HG03196 (cell line): ENCODE results near the gene CFLAR.
"Not testable (repeated sequence)": the region's sequence is repeated elsewhere in the genome, so short reads cannot be mapped to it uniquely, and the experiment has no call there.

ENCODE experiments used
- ATAC-seq: cut with Tn5 transposase; IDR thresholded peaks from one replicate; pipeline ENCODE4 v1.9.1; 2021; ENCODE audit not compliant: unreplicated experiment

Gene CFLAR

DNA sequence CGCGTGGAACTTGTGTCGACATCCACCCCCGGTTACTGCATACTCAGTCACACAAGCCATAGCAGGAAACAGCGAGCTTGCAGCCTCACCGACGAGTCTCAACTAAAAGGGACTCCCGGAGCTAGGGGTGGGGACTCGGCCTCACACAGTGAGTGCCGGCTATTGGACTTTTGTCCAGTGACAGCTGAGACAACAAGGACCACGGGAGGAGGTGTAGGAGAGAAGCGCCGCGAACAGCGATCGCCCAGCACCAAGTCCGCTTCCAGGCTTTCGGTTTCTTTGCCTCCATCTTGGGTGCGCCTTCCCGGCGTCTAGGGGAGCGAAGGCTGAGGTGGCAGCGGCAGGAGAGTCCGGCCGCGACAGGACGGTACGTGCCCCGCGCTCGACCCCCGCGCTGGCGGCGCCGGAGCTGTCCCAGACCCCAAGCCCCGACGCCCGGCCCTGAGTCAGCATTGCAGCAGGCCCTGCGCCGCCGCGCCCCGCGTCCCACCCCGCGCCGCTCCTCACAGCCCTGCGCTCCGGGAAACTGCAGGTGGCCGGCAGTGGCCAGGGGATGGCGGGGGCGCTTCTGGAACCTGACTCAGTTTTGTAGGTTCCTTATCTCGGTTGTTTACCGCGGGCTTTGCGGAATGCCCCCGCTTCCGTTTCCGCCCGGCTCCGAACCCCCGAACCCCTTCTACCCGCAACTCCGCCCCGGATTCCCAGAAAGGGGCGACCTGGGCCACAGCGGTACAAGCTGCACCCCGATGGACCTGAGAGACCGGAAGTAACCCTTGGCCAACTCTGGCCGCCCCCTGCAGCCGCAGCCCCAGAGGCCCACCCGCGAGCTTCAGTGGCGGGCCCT, at the start of gene CFLAR:
Gene CFLAR, plus strand, starts transcription at position 50 of the 844 bp plus-strand sequence. CDS start 13,702 bp downstream, outside the sequence.
- peak; percentile 35 for ATAC-seq

DNA sequence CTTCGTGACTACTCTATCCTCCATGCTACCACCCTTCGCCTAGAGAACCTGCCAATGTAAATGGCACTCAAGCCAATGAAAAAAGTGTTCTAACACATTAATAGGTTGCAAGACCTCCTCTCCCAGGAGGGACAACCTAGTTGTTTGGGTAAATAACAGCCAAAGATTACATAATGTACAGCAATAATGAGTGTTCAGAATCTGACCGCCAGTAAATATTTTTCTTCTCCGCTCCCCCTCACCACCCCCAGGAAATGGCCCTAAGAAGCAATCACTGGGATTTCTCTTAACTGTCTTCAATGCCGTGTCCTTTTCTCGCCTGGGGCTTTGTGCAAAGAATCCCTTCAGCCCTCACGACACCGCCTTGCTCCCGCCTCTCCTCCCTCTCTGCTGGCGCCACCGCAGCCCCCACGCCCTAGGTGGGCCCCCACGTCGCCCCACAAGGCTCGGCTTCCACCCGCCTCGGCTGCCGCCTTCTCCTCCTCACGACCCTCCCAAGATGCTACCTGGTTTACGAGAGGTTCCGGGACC, 45.0 kb upstream of the CFLAR start:
- ATAC-seq = peak; percentile 28

DNA sequence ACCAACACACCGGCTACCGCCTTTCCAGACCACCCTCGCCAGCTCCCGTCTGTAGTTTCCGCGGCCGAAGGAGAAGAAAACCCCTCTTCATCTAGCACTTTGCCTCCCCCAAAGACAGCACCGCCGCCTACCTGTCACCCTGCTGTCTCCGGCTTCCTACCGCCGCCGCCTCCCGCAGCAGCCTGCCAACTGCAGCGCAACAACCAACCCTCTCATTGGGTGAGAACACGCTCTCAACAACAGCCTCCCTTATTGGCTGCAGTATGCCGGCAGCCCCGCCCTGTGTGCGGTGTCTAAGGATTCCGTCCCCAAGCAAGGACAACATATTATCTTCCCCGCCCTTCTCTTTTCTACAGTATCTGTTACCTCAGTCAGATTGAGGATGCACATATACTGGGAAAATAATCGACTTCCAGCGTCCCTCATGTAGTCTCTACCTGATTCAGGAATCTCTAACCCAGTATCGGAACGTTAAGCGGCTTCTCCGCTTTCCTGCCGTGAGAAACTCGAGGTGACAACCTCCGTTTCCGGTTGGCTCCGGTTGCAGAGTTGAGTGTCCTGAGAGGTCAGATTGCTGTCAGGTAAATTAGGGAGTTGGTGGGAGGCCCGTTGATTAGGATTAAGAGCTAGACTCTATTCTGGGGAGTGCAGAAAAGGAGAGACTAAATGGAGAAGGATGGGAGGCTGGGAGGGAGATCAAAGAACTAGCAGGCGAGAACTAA, 44.3 kb upstream of the CFLAR start, which contains the start of the genes HYCC2 and NDUFB3:
Gene HYCC2, minus strand, starts transcription at position 193 of the 722 bp plus-strand sequence. CDS start 47,662 bp downstream, outside the sequence.
Gene NDUFB3, plus strand, starts transcription at position 523 of the 722 bp plus-strand sequence. CDS start 6,882 bp downstream, outside the sequence.
- peak; percentile 98 for ATAC-seq

DNA sequence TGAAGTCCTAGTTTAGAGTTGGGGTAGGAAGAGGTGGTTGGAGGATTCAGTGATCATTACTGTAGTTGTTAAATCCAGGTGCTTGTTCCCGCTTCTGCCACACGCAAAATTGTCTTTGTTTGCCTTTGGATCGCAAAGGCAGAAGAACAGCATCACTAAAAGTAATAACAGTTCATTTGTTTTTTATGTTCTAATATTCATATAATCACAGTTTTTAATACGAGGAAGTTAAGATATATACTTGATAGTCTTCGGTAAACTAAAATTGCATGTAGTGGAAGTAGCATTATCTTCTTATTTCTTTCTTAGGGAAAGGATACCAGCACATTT, 43.8 kb upstream of the CFLAR start:
- ATAC-seq = no peak

DNA sequence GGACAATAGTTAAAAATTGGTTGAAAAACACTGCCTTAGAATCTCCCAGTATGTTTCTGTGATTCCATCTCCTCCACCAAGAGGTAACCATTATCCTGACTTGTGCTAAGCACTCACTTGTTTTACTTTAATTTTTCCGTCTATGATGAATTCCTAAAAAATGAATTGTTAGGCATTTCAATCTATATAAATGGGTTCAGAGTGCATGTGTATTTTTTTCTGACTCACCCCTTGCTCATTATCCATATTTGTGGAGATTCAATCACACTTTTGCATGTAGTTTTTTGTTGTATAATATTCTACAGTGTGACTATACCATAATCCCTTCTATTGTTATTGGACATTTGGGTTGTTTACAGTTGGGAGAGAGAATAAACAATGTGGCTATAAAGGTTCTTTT, 42.9 kb upstream of the CFLAR start:
- ATAC-seq = no peak

DNA sequence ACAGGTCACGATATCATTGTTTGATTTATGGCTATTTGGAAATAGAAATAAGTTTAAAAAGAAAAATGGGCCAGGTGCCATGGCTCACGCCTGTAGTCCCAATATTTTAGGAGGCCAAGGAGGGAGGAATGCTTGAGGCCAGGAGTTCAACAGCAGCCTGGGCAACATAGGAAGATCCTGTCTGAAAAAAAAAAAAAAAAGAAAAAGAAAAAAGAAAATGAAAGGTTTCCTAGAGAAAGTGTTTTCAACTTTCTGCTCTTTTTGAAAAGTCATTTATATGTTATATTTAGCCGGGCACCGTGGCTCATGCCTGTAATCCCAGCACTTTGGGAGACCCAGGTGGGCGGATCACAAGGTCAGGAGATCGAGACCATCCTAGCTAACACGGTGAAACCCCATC, 41.0 kb upstream of the CFLAR start:
- no peak for ATAC-seq

DNA sequence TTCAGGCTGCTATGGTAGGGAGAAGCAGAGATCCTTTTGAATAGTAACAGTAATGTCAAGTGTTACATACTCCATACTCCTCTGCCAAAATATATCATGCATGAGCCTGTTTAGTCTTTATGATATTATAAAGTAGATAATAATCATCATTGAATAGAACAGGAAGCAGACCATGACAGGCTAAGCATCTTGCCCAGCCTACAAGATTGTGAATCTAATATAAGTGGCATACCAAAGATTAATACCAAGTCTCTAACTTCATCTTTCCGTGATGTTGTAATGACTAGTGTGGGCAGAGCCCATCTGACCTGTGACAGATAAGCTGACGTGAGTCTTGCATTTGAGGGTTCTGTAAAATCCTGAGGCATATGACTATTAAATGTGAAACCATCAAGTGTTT, 31.1 kb upstream of the CFLAR start:
- ATAC-seq = no peak

DNA sequence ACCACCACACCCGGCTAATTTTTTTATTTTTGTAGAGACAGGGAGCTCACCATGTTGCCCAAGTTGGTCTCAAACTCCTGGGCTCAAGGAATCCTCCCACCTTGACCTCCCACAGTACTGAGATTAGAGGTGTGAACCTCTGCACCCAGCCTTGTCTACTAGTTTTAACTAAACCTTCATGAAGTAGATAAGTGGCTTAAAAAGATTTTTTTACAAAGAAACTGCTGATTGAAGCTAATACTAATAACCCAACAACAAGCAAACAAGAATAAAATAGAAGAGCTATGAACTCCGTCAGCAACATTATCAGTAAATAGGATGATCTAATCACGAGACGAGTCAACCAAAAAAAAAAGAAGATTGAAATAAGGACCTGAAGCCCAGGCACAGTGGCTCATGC, 25.4 kb upstream of the CFLAR start:
- no peak for ATAC-seq

DNA sequence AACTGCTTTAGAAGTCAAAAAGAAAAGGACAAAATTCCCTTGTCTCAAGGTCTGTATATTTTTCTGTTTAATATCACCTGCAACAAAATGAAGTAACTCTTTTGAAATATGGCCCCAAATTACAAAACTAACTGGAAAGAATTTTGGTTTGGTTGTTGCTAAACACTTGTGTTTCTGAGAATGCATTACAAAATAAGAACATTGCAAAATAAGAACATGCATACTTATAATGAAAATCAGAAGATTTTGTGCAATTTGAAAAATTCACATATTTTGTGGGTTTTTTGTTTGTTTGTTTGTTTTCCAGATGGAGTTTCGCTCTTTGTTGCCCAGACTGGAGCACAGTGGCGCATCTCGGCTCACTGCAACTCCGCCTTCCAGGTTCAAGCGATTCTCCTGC, 22.4 kb upstream of the CFLAR start:
- no peak for ATAC-seq

DNA sequence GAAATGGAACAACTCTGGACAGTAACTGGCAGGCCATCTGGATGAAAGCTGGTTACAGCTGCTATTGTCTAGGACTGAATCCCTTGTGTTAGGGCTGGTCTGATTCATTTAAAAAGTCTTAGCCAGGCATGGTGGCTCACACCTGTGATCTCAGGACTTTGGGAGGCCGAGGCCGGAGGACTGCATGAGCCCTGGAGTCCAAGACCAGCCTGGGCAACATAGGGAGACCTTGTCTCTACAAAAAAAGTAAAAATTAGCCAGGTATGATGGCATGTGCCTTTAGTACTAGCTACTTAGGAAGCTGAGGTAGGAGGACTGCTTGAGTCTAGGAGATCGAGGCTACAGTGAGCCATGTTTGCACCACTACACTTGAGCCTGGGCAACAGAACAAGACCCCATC, 15.5 kb upstream of the CFLAR start:
- ATAC-seq = no peak

DNA sequence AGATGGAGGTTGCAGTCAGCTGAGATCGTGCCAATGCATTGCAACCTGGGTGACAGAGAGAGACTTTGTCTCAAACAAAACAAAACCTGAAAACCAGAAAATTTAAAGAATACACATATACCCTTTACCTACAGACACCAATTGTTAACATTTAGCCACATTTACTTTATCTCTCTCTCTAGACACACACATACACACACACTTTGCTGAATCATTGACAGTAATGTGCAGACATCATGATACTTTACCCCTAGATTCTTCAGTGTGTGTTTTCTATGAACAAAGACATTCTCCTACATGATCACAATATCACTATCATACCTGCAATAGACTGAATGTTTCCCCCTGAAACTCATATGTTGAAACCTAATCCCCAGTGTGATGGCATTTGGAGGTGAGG, 10.2 kb upstream of the CFLAR start:
- no peak for ATAC-seq

DNA sequence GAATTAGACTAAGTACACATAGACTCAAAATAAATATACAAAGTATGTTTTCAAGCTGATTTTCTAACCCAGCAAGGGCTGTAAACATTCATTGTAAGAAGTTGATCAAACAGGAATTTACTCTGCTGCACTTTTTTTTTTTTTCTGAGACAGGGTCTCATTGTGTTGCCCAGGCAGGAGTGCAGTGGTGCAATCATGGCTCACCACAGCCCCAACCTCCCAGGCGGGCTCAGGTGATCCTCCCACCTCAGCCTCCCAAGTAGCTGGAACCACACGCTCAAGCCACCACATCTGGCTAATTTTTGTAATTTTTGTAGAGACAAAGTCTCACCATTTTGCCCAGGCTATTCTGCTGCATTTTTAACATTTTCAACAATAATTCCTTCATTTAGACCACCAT, 8.3 kb upstream of the CFLAR start:
- no peak for ATAC-seq

DNA sequence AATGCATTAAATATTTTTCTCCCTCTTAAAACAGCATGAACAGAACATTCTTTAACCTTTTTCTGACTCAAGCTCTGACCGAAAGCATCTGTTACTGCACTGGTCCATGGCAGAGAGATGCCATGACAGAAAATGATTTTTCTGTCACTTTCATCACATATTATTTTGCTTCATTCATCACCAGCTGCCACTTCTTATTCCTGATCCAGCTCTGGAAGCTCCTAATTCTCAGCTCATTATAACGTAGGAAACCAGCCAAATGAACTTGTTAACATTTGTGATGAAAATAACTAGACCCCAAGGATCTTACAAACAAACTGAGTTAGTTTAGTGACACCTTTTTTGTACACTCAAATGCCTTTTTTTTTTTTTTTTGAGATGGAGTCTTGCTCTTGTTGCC, 7.6 kb upstream of the CFLAR start:
- no peak for ATAC-seq

DNA sequence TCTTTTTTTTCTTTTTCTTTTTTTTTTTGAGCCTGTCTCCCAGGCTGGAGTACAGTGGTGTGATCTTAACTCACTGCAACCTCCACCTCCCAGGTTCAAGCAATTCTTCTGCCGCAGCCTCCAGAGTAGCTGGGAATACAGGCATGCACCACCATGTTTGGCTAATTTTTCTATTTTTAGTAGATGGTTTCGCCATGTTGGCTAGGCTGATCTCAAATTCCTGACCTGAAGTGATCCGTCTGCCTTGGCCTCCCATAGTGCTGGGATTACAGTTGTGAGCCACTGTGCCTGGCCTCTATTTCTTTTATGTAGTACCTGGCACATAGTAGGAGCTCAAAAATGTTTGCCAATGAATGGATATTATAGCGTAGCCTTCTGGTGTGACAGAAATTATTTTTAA, 6.8 kb upstream of the CFLAR start:
- ATAC-seq = no peak

DNA sequence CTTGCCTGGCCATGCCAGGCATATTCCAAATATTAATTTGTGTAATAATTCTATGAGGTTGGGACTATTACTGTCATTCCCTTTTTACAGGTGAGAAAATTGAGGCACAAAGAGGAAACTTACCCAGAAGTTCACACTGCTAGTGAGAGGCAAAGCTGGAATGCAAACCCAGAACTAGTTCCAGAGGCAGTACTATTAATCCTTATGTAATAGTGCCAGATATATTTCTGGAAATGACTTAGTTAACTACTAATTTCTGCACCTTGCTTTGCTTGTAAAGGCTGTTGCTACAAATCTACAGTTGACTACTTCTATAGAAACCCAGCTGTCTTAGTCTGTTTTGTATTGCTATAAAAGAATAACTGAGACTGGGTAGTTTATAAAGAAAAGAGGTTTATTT, 5.3 kb upstream of the CFLAR start:
- ATAC-seq = no peak

DNA sequence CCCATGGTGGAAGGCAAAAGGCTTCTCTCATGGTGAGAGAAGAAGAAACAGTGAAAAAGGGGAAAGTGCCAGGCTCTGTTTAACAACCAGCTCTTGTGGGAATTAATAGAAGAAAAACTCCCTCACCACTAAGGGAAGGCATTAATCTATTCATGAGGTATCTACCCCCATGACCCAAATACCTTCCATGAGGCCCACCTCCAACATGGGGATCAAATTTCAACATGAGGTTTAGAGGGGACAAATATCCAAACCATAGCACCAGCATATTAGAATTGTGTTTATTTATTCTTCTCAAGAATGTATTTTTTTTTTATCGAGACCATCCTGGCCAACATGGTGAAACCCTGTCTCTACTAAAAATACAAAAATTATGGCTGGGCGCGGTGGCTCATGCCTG, 4.9 kb upstream of the CFLAR start:
- no peak for ATAC-seq

DNA sequence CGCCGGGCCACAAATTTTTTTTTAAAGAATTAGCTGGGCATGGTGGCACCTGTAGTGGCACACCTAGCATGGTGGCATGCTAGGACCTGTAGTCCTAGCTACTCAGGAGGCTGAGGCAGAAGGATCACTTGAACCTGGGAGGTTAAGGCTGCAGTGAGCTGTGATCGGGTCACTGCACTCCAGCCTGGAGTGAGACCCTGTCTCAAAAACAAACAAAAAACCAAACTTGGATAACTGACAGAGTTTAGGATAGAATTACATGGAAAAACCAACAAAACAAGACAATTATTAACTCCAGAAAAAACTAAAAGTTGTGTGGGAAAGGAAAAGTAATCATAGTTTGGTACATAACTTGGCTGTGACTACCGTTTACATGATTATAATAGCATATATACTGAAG, 1.6 kb upstream of the CFLAR start:
- no peak for ATAC-seq

DNA sequence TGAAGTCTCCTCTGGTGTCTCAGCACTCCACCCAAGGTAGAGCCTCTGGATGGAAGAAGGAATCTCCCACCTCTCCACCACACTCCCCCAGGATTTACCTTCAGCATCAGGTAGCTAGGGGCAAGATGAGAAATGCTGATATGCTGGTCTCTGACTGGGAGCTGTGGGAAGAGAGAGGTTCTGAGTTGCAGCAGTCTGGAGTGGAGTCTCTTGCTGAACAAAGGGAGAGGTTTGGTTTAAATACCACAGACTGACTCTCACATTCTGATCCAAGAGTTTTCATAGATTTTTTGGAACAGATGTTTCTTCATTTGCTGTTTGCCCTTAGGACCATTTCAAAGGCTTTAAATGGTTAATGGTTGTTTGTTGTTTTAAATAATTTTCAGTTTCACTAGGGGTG, 1.1 kb upstream of the CFLAR start:
- ATAC-seq = no peak

DNA sequence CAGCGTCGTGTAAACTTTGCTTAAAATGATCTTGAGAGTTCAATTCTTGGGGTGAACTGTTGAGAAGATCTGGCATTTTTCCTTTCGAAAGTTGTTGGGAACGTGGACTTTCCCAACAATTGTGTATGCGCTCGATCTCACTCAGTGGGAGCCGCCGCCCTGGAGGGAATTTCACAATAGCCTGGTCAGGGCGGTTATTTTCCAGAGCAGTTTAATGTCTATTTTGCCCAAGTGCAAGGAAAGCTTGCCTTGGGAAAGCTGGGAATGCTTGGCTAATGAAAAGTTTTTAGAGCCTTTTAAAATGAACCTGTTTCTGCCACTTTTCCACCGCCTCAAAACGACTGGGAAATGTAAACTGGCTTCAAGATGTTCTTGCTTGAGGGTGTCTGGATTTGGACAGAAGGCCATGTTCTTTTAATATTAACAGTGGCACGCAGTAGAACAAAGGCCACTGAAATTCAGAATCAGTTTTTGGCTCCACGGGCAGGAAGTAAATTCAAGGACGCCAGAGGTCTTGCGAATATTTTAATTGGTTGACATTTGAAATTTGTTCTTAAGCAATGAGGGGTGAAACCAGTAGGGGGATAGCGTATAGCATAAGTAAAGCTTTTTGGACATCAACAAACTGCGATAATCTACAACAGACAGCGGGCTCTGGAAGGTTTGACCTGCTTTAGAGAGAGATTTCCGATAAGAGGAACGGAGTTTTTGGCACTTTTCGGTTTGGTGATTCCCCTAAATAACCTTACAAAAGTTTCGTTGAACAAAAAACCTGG, 1.2 kb downstream of the CFLAR start:
- ATAC-seq = peak; percentile 15

DNA sequence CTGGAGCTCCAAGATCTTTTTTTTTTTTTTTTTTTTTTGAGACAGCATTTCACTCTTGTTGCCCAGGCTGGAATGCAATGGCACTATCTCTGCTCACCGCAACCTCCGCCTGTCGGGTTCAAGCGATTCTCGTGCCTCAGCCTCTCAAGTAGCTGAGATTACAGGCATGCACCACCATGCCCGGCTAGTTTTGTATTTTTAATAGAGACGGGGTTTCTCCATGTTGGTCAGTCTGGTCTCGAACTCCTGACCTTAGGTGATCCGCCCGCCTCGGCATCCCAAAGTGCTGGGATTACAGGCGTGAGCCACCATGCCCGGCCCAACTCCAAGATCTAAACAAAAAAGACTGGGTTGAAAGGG, 1.8 kb downstream of the CFLAR start:
- not testable (repeated sequence) for ATAC-seq
